ENCODE results near the gene TAF11L13.

Gene TAF11L13

DNA sequence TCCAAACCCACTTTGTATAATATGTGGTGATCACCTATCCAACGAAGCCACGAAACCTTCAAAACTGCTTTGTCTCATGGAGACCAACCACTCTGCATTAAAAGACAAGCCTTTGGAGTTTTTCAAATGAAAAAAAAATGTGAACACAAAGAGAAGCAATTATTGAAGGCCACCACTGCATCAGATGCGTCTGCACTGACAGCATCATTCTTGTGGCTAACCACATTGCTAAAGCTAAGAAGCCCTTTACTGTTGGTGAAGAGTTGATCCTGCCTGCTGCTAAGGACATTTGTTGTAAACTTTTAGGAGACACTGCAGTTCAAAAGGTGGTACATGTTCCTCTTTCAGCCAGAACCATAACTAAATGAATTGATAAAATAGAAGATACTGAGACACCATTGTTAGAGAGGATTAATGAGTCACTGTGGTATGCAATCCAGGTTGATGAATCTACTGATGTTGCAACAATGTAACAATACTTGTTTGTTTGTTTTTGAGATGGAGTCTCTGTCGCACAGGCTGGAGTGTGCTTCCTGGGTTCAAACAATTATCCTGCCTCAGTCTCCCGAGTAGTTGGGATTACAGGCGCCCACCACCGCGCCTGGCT is 47.8 kb downstream of the TAF11L13 start:
- no peak for DNase-seq (ENCODE audit: low read depth in 2 of 2)

DNA sequence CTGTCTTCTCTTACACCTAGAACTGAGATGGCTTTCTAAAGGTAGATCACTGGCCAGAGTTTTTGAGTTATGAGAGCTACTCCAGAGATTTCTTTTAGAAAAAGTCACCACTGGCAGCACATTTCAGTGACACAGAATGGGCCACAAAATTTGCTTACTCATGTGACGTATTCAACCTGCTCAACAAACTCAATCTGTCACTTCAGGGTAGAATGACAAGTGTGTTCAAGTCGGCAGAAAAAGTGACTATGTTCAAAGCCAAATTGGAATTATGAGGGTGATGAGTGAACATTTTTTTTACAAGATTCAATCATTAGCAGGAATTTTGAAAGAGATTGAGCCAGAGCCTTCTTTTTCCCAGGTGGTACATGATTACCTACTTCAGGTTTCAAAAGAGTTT is 48.8 kb downstream of the TAF11L13 start:
- no peak for DNase-seq (ENCODE audit: low read depth in 2 of 2)
